Stimulated activated CD4-positive, alpha-beta T cell treated with anti-CD3 and anti-CD28 coated beads, Interleukin-2, amount 100 ng/mL, for 24 hours (primary cell): ENCODE results near the gene ADGB.
"Not testable (repeated sequence)": the region's sequence is repeated elsewhere in the genome, so short reads cannot be mapped to it uniquely, and the experiment has no call there.

Source experiments
- DNase-seq, 2 donors: peaks; one replicate each; pipeline ENCODE4 v3.0.0-alpha.2; 2020

Gene ADGB

DNA sequence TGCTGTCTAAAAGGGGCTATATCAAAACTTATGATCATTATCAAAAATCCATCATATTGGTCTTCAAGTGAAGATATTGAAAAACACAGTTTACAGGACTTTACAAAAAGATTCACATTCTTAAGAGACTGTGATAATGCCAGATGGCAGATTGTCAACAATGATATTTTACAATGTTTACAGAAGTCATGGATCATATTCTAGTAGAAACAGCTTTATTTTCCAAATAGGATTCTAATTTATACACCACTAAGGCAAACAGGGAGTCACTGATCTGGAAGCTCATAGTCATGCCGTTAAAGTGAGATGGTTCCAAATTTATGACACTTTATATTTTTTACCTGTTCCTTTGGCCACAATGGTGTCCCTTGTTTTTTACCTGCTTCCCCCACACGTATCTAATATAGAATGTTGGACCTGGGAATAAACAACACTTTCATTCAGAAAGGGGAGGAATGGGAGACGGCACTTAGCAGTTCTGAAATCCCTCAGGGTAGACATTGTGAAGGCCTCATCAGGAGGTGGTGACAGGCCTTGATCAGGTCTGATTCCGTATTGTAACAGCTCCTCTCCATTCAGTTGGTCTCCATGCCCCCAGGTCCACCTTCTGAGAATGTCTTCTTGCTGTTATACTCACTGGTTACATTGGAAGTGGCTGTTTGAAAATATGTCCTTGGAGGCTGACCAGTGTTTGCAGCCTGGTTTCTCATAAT is 228.6 kb downstream of the ADGB start:
- no peak for DNase-seq

DNA sequence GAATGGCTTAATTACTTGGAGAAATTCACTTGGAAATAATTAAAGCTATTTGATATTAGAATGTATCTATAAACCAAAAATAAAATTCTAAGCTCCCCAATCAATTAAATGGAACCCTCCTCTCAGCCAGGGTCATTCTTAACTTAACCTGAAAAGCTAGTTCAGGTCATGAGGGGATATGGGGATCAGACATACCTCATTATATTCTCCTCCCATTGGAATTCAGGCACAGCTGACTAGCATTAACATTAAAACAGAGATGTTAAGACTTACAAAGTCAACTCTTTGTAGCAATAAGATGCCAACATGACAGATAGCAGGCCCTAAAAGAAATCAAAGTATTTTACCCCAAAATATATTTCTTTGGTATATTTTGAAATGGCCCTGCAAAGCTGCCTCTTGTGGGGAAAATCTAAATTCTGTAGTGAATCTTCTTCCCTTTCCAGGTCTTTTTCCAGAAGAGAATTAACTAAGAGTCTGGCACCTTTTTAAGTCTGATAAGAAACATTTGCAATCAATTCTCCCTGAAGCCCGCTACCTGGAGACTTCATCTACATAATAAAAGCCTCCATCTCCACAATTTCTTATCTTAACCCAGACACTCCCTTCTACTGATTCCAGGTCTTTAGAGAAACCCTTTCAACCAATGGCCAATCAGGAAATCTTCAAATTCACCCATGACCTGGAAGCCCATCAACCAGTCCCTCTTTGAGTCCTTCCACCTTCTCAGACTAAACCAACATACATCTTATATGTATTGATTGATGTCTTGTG is 231.2 kb downstream of the ADGB start:
- DNase-seq, result no peak

DNA sequence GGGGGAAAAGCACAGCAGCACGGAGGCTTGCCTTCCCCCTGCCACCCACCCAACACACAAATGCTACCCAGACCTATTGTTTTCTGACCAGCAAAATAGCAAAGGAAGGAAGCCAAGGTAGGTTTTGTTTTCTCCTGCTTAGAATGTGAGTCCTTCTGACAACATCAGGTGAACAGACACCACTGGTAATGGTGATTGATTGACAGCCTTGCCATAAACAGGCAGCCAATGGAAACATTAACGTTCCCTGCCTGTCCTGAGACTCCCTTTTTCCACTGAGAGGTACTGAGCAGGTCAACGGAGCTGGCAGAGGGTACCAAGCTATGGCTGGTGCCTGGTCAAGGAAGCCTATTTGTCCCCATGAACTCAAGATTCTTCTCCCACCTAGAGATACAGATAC is 234.4 kb downstream of the ADGB start:
- DNase-seq, result no peak

DNA sequence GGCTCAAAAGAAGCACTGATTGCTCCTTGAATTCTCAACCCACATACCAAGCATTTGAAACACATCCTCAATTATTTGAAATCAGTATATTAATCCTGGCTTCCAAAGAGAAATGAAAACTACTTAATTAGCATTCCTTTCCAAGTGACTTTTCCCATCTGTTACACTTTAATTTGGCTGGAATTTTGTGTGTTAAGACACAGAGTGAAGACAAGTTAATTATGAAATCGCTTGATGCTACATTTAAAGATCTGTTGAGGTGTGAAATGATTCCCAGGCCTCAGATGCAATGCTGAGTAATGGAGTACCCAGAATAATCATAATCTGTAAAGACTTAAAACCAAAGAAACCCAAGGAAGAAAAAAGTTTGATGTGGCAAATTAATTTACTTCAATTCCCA is 241.4 kb downstream of the ADGB start:
- no peak for DNase-seq

DNA sequence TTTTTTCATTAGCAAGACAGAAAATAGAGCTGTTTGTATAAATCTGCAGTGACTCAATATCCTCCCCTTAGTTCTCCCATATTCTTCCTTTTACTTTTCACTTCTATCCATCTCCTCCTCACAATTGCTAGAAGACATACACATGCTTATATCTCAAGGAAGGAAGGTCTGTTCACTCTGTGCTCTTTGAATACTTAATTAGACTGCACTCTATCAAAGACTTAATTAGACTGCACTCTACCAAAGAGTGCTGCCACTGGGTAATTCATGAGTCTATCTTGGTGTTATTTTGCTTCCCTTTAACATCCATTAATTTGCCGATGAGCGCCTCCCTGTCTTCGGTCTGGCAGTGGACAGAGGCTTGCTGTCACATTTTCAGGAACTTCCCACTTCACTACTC is 241.9 kb downstream of the ADGB start:
- DNase-seq, result no peak

DNA sequence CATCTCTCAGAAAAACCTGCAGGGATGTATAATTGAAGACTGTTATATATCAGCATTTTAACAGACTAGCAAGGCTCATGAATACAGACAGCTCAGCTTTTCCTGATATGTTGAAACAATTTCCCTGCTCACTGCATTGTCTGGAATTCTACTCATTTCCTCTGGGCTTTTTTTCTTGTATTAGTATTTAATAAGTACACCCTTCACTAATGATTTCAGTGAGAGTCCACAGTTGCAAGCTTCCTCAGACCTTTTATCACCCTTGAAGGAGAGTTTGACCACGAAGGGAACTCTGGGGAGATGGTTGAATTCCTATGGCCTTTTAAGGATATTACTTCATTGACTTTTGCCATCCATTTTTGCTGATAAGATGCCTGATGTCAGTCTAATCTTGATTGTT is 248.7 kb downstream of the ADGB start:
- no peak for DNase-seq

DNA sequence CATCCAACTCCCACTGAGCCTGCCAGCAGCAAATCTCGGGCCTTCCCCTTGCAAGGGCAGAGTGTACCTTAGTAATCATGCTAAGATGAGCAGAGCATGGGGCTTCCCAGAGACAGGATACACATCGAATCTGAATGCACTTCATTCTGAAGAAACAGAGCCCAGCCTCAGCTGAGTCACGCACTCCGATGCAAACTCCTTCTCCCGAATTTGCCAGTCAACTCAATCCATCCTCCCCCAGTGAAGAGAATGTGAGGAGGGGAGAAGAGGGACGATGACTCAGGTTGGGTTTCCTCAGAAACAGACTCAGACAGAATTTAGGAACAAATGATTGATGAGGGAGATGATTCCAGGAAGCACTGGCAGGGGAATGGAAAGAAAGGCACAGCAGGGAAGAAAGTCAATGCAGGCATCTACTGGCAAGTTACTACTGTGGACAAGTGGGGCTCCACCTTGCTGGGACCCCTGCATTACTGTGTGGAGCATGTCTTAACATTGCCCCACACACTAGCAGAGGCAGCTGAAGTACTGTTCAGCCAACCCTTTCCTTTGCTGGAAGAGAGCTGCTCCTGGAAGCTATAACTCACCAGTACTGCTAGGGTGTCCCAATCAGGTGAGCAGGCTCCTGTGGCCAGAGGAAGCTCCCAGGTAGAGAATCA is 251.6 kb downstream of the ADGB start:
- DNase-seq, result peak in 1 of 2 donors; percentile 38

DNA sequence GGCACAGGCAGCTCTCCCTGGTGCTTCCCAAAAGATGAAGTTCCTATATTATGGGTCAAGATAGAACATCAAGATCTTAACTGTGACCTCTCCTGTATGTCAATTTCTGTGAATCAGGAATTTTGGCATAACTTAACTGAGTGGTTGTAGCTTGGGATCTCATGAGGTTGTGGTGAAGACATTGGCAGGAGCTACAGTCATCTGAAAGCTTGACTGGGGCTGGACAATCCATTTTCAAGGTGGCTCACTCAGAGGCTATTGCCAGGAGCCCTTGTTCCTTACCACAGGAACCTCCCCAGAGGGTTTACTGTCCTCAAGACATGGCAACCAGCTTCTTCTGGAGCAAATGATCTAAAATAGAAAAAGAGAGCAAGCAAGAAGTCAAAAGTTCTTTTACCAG is 252.2 kb downstream of the ADGB start:
- DNase-seq, result no peak

DNA sequence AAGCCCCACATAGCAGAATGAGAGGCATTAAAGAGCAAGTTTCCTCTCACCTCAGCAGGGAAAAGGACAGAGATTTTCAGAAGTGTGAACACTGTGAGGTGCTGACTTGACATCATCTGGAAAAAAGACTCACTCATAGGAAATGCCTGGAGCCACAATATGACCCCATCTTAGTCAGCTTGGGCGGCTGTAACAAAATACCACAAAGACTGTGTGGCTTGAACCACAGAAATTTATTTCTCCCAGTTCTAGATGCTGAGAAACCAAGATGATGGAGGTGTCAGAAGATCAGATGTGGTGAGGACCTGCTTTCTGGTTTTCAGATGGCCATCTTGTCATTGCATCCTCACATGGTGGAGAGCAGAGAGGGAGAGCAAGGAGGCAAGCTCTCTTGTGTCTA is 253.1 kb downstream of the ADGB start:
- no peak for DNase-seq

DNA sequence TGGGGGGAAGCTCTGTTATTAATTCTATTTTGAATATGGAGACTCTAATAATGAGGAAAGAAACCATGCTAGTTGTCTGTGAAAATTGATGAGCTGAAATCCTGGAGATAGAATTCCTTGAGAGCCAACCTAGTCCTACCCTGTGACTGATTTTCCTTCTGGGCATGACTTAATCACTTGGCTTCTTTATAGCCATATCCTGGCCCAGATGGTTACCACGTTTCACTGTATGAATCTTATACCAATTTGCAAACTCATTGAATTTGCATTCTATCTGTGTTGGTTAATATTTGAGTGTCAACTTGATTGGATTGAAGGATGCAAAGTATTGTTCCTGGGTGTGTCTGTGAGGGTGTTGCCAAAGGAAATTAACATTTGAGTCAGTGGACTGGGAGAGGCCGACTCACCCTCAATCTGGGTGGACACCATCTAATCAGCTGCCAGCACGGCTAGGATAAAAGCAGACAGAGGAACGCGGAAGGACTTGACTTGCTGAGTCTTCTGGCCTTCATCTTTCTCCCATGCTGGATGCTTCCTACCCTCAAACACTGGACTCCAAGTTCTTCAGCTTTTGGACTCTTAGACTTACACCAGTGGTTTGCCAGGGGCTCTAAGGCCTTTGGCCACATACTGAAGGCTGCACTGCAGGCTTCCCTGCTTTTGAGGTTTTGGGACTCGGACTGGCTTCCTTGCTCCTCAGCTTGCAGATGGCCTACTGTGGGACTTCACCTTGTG is 255.9 kb downstream of the ADGB start:
- DNase-seq, result not testable (repeated sequence)

DNA sequence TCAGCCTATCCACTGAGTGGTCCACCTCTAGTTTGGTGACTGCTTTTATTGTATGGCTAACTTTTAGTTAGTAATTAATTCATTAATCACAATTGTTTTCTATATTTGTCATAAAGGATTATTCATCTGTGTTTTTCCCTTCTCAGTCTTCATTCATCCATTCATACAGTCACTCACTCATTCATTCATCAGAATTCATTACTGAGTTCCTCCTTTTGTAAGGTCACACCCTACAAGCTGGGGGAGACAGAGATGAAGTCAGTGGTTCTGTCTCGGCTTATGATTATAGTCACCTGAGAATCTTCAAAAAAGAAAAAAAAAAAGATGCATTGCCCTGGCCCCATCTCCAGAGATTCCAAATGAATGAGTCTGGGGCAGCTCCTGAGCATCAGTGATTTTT is 257.1 kb downstream of the ADGB start:
- DNase-seq, result no peak

DNA sequence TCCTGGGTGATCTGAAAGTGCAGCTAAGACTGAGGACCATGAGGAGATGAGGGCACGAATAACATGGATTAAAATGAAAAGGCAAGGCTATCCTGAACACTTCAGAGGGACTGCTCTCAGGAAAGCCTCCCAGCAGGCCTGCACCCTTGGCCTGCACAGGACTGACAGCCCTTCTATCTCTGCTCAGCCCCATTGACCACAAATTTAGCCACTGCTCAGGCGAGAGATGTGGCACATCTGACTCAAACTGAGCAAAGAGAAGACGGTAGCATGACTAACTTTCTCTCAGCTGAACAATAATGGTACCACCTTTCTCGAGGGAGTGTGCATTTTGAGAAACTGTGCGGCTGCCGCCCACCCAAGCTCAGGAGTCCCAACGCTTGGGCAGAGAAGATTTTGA is 257.5 kb downstream of the ADGB start:
- DNase-seq, result no peak

DNA sequence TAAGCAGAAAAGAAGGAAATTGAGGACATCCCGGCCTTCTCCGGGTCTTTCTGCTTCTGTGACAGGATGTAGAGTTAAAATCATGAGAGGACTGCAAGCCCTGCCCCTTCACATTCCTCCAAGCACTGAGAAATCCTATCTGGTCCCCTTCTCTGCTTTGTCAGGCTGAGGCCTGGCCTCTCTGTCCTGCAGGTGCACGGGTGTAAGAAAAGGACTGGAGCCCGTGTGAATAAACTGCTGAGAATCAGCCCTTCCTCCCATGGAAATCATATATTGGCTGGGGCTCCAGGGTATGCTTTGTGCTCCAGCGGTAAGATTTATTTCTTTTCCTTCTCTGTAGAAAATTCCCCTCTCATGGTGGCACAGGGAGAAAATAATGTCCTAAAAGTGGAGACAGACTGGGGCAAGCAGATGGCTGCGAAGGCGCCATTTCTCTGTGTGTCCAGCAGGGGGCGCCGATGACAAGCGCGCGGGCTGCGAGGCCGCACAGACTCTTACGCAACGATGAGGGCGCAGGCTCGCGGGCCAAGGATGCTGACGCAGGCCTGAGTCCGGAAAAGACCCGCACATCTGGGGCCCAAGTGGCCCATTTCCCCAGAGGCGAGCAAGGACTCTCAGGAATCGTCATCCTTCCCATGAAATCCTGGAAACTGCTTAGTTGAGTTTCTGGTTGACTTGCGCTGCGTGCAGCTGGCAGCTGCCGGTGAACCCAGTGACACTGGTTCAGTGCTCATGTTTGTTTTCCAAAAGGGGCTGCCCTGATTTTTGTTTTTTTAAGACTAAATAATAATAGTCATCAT is 258.6 kb downstream of the ADGB start:
- peak; percentile 77 to 78 for DNase-seq

DNA sequence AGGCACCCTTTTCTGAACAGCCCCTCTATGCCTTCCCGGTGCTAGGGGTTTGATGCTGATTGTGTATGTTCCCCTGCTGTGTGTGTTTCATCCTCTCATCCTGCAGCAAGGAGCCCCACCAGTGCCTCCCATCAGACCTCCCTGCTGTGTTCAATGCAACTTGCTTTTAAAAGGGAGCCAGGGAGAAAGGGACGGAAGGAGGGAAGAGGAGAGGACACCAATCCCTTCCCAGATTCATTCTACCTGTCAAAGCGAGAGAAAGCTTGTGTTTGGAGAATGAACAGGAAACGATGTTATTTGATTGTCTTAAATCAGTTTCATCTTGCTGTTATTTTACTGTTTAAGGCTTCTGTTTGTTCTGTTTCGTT is 259.2 kb downstream of the ADGB start:
- no peak for DNase-seq

DNA sequence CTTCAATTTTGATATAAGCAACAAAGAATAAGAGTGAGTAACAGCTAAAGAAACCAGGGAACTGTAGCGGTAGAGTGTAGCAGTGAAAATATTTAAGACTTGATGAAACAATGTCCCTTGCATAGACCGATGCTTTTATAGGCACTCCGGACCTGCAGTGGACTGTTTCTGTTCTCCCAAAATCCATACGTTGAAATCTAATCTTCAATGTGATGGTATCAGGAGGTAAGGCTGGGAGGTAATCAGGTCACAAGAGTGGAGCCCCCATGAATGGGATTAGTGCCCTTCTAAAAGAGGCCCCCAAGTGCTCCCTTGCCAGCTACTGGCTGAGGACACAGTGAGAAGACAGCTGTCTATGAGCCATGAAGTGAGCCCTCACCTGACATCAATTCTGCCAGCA is 260.4 kb downstream of the ADGB start:
- no peak for DNase-seq

DNA sequence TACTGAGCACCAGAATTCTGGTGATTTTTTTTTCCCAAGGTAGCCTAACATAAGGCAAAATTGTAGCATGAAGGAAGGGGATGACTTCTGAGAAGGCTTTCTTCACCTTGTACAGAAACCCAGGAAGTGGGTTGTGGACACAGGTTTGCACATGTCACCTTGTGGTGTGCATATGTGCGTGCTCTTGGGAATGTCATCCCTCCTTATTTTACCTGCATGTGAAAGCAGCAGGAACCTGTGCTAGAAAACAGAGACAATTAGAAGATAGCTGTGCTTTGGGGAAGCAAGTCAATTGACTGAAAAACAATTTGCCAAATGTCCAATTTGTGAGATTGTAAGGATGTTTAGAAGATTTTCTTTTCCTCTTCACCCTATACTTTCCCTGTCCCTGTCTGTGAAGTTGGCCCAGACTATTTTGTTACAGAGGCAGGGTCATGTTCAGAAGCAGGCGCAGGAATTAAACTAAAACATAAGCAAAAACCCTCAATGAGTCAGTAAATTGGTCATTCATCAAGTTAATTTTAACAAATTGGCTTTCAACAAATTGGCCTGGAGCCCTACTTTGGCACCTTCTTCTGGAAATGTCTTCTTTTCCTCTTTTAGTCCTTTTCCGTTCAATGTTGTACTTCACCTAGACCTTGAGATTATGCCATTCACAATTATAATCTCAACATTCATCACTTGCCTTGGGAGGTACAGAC is 261.2 kb downstream of the ADGB start:
- DNase-seq, result no peak

DNA sequence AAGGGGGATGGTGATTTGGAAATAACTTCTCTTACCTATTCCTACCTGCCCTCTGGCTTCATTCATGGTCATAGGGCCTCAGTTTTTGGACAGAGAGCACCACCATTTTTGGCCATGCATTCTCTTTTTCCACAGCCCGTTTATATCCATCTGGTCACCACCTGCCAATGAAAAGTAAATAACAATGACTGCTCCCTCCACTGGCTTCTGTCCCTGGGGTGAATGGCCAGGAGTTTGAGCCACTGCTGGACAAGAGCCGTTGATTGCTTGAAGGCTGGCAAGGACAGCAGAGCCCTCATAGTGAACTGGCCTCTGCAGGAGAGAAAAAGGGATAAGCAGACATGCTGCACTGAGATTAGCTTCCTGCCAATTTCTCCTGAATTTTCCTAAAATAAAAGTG is 261.8 kb downstream of the ADGB start:
- no peak for DNase-seq

DNA sequence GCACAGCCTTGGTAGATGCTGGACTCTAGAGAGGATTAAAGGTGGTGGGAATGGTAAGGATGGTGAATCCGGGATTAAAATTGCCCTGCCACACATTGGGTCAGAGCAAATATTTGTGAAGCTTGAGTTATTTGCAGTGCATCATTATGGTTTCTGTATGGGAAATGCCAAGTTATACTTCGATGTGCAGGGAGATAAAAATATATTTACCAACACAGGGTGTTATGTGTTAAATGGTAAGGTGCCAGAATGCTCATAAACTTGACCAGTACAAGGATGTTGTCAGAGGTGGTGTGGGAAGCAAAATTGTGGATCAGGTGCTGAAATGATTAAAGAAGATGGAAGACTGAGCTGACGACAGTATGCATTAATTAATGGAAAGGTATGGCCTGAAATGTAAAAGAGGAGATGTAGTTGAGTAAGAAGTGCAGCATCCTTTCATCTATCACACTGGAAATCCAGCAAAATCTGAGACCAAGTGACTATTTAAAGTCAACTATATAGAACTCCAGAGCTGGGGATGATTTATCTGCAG is 262.3 kb downstream of the ADGB start:
- no peak for DNase-seq

DNA sequence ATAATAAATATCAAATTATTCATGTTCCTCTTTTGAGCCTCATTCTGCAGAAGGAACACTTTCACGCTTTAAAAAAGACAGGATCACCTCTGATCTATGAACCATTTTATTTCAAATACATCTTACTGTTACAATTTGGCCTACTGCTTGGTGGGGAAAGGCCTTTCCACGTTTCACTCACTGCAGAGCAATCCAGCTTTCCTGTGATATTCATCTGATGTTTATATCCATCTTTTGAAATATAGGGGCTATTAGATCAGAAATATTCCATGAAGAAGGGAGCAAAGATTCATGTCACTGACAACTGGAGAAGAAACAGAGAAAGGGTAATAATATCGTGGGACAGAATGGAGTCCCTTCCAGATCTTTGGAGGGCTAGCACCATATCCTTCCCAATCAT is 262.9 kb downstream of the ADGB start:
- DNase-seq, result no peak

DNA sequence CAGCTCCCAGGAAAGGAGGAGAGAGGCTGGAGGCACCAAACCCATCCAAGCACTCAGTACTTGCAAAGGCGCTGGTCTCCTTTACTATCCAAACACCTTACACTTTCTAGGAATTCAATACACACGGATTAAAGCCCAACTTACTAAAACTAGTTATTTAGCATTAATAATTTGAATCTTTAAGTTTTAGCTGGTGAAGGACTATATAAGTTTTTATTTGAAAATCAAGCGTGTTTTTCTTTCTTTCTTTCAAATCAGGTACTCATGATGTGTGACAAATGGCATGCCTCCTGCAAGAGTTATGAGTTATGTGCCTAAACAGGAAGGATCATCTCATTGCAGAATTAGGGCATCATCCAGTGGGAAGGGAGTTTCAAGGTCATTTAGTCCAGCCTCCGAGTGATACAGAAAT is 263.7 kb downstream of the ADGB start:
- no peak for DNase-seq

DNA sequence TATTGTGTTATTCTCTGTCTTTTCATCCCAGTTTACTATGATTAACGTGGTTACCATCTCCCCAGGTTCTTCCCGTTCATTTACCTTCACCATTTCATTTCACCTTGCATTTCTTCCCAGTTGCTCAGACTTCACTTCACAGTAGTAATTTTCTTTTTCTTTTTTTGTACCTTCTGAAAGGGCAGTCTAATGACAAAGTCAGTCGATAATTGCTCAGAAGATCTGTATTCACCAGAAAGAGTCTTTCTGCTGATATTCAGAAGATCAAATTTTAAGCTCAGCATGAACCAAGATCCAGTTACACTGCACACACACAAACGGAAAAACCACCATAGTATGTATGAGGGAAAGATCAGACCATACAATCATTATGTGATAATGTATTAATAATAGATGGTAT is 265.5 kb downstream of the ADGB start:
- no peak for DNase-seq

DNA sequence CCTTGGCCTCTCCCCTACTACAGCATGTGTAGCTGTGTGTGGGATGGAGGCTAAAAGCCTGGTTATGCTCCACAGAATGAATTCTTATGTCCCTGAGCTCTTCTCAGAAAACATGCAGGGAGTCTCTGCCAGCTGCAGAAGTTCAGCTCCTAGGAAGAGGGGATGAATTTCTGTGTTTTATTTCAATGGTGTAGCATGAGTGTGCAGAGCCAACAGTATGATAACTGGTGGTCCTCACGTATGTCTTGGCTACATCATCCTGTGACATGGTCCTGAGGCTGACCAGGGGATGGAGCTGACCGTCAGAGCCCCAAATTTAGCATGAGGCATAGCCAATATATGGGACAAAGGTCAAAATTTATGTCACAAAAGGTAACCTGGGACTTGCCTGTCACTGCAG is 266.1 kb downstream of the ADGB start:
- no peak for DNase-seq
